Measurements from ENCODE around the gene SAMD4B.

Gene SAMD4B

DNA sequence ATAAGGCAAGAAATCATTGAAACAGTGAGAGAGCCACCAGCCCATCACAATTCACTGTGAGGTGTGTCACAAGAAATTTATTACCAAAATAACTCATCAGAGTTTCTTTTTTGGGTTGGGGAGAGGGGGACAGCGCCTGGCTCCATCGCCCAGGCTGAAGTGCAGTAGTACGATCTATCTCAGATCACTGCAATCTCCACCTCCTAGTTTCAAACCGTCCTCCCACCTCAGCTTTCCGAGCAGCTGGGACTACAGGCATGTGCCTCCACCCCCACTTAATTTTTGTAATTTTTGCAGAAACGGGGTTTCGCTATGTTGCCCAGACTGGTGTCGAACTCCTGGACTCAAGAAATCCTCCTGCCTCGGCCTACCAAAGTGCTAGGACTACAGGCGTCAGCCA lies 42.4 kb upstream of the SAMD4B start:
- Histone ChIP-seq H3K4me3 (ENCODE audit: low read length) (no peak overlapping the region), H3K9ac (ENCODE audit: low read length) (no peak overlapping the region), H3K27ac (ENCODE audit: low read length) (no peak overlapping the region), H4K20me1 (ENCODE audit: insufficient read depth, low read length) (no peaks in the 10 kb centered on the region), H2AFZ (ENCODE audit: low read length) (no peak overlapping the region), H3F3A (ENCODE audit: insufficient read depth, low read length) (no peaks in the 10 kb centered on the region), H3K9me3 (replicated peaks; ENCODE audit: insufficient read depth, low read length) (no peaks in the 10 kb centered on the region), H3K79me2 (ENCODE audit: low read length) (no peaks in the 10 kb centered on the region), H3K4me2 (ENCODE audit: low read depth, low read length) (no peak overlapping the region), H3K4me1 (ENCODE audit: low read length) (no peaks in the 10 kb centered on the region), H3K36me3 (replicated peaks; ENCODE audit: insufficient read depth, low read length) (no peaks in the 10 kb centered on the region), H3K27me3 (replicated peaks; ENCODE audit: insufficient read depth, low read length) (peaks cover 8% of the 10 kb centered on the region; the same call in 1 of the 2 replicates), H3K9me2 (replicated peaks; ENCODE audit: insufficient read depth, low read length) (no peaks in the 10 kb centered on the region)
- TF ChIP-seq CTCF (IDR thresholded peaks at IDR 0.05; ENCODE audit: low read length) (no peak), EZH2phosphoT487 (IDR thresholded peaks at IDR 0.05; ENCODE audit: low read length) (no peak), EZH2 (optimal IDR thresholded peaks at IDR 0.05; ENCODE audit: low read depth, low read length) (no peak)
- DNase-seq = no peak

DNA sequence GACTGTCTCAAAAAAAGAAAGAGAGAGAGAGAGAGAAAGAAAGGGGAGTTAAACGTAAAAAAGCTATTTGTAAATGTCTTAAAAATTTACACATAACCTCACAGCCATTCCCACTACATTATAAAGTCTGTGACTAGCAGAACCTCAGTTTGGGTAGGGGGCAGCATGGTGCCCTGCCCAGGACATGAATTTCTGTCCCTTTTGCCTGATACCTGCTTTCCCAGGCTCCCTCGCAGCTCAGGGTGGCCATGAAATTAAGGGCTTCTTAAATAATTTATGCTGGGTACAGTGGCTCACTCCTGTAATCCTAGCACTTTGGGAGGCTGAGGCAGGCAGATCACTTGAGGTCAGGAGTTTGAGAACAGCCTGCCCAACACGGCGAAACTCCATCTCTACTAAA lies 41.2 kb upstream of the SAMD4B start:
- no peak overlapping the region for H3K4me2 ChIP-seq (ENCODE audit: low read depth, low read length)
- no peak overlapping the region for H3K9ac ChIP-seq (ENCODE audit: low read length)
- H3K79me2 ChIP-seq (ENCODE audit: low read length) = no peaks in the 10 kb centered on the region
- no peaks in the 10 kb centered on the region for H3K36me3 ChIP-seq (replicated peaks; ENCODE audit: insufficient read depth, low read length)
- no peak overlapping the region for H3K4me3 ChIP-seq (ENCODE audit: low read length)
- H4K20me1 ChIP-seq (ENCODE audit: insufficient read depth, low read length) = no peaks in the 10 kb centered on the region
- no peak for DNase-seq
- no peaks in the 10 kb centered on the region for H3F3A ChIP-seq (ENCODE audit: insufficient read depth, low read length)
- H3K4me1 ChIP-seq (ENCODE audit: low read length) = no peaks in the 10 kb centered on the region
- H3K27ac ChIP-seq (ENCODE audit: low read length) = no peak overlapping the region
- no peaks in the 10 kb centered on the region for H3K9me2 ChIP-seq (replicated peaks; ENCODE audit: insufficient read depth, low read length)
- peaks cover 11% of the 10 kb centered on the region; the same call in 1 of the 2 replicates for H3K27me3 ChIP-seq (replicated peaks; ENCODE audit: insufficient read depth, low read length)
- H2AFZ ChIP-seq (ENCODE audit: low read length) = no peak overlapping the region
- no peak for TF ChIP-seq EZH2 (optimal IDR thresholded peaks at IDR 0.05; ENCODE audit: low read depth, low read length)
- TF ChIP-seq CTCF (IDR thresholded peaks at IDR 0.05; ENCODE audit: low read length) = no peak
- TF ChIP-seq EZH2phosphoT487 (IDR thresholded peaks at IDR 0.05; ENCODE audit: low read length) = no peak
- H3K9me3 ChIP-seq (replicated peaks; ENCODE audit: insufficient read depth, low read length) = no peaks in the 10 kb centered on the region

- no peak overlapping the region for H3K4me3 ChIP-seq (ENCODE audit: low read length)
- no peak overlapping the region for H2AFZ ChIP-seq (ENCODE audit: low read length)
- TF ChIP-seq EZH2 (optimal IDR thresholded peaks at IDR 0.05; ENCODE audit: low read depth, low read length) = no peak
- TF ChIP-seq CTCF (IDR thresholded peaks at IDR 0.05; ENCODE audit: low read length) = no peak
- no peak for TF ChIP-seq EZH2phosphoT487 (IDR thresholded peaks at IDR 0.05; ENCODE audit: low read length)
- no peak overlapping the region for H3K27ac ChIP-seq (ENCODE audit: low read length)
- H3K27me3 ChIP-seq (replicated peaks; ENCODE audit: insufficient read depth, low read length) = peaks cover 11% of the 10 kb centered on the region; the same call in 1 of the 2 replicates
- H3K4me1 ChIP-seq (ENCODE audit: low read length) = no peaks in the 10 kb centered on the region
- H4K20me1 ChIP-seq (ENCODE audit: insufficient read depth, low read length) = no peaks in the 10 kb centered on the region
- no peak overlapping the region for H3K4me2 ChIP-seq (ENCODE audit: low read depth, low read length)
- H3K9me2 ChIP-seq (replicated peaks; ENCODE audit: insufficient read depth, low read length) = no peaks in the 10 kb centered on the region
- no peak overlapping the region for H3K9ac ChIP-seq (ENCODE audit: low read length)
- no peaks in the 10 kb centered on the region for H3K79me2 ChIP-seq (ENCODE audit: low read length)
- no peak for DNase-seq
- no peaks in the 10 kb centered on the region for H3K36me3 ChIP-seq (replicated peaks; ENCODE audit: insufficient read depth, low read length)
- no peaks in the 10 kb centered on the region for H3F3A ChIP-seq (ENCODE audit: insufficient read depth, low read length)
- no peaks in the 10 kb centered on the region for H3K9me3 ChIP-seq (replicated peaks; ENCODE audit: insufficient read depth, low read length)
Measured at GRCh38 chr19:39301562-39301961, 40.7 kb upstream of the SAMD4B start.
